Measurements from ENCODE around the gene BPIFA1.

Gene BPIFA1

DNA sequence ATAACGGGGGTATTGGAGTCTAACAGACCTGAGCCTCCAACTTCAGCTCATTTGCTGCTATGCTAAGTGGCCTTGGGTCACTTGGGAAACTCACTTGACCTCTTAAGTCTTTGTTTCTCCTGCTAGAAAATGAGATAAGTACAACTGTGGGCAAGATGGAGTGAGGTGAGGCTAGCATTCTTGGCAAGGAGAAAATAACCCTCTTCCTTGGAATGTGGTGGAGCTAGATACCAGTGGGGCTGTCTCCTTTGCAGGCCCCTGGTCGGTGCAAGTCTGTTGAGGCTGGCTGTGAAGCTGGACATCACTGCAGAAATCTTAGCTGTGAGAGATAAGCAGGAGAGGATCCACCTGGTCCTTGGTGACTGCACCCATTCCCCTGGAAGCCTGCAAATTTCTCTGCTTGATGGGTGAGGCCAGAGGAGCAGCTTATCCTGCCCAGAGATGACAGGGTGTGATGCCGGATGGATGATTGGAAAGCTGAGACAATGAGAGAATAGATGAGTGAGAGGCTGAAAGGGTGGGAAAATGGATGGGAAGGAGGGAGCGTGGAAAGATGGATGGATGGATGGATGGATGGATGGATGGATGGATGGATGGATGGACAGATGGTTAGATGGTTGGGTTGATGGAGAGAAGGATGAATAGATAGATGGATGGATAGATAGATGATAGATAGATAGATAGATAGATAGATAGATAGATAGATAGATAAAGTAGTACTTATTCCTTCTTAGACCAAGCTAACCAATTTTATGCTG, 4.4 kb downstream of the BPIFA1 start:
- no peak for DNase-seq (ENCODE audit: low read depth, low spot score)

DNA sequence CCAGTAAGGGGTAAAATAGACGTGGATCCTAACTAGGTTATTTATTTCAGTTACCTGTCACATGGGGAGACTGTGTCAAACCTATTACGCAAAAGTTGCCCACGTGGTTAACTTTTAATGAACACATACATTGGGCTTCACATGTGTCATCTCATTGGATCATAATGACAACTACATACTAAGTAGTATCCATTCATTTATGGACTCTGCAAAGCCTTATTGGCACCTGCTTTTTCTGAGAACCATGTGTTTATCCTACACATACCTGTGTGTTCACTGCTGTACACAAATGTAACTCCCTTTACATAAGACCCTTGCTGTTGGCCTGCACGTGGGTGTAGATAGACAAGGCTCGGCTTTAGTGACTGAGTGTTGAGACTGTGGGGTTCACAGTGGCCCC, 5.1 kb downstream of the BPIFA1 start:
- no peak for DNase-seq (ENCODE audit: low read depth, low spot score)

DNA sequence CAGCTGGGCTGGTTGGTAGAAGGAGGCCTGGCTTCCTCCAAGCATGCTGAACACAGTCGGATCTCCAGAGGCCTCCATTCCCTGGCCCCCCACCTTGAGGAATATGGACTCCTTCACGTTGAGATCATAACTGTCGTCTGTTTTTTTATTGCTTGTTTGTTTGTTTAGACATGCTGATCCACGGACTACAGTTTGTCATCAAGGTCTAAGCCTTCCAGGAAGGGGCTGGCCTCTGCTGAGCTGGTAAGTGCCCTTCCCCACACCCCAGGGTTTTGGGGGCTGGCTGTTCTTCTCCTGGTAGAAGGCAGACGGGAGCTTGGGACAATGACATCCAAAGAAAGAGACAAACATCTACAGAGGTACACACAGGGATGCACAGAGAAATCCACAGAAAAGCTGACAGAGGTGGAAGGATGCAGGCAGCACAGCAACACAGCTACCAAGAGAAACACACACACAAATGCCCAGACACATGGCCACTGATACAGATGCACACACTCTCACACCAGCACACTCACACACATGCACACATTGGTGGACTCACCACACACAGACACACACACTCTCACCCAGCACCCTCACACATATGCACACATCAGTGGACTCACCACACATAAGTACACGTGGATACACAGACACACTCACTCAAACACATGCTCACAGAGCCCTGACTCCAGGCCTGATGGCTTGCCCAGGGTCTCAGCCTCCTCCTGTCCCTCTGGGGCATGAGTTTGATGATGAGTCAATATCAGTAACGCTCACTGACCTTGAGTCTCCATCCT, 6.7 kb downstream of the BPIFA1 start:
- no peak for DNase-seq (ENCODE audit: low read depth, low spot score)

DNA sequence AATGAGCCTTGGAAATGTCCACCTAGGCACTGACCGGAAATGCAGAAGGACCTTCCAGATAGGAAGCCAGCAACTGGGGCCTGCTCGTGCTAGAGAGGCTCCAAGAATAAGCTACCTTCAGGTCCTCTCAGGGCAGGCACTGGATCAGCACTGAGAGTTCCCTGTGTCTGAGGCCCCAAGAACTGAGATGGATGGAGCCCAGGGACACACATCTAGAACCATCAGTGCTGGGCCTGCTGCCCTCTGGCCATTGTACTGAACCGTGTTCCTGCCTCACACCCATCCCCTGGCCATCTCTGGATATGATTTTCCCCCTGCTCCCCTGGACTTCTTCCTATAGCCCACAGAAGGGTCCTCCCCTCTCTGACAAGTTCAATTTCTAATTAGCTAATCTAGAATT, 10.3 kb downstream of the BPIFA1 start:
- no peak for DNase-seq (ENCODE audit: low read depth, low spot score)

DNA sequence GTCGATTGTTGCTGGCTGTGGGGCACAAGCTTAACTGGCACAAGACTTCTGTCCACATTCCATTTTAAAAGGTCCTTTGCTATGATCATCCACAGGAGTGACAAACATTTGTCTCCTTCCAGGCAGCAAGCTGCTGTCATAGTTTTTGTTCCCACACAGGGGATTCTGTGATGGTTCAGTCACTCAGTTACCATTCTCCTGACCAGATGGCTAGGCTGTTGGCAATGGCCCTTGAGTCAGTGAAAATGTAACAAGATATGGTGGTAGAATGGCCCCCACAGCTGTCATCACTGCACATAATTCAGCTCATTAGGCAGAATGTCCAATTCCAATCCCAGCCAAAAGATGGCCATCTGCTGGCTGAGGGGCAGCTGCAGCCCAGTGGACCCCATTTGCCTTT, 13.7 kb downstream of the BPIFA1 start:
- no peak for DNase-seq (ENCODE audit: low read depth, low spot score)

DNA sequence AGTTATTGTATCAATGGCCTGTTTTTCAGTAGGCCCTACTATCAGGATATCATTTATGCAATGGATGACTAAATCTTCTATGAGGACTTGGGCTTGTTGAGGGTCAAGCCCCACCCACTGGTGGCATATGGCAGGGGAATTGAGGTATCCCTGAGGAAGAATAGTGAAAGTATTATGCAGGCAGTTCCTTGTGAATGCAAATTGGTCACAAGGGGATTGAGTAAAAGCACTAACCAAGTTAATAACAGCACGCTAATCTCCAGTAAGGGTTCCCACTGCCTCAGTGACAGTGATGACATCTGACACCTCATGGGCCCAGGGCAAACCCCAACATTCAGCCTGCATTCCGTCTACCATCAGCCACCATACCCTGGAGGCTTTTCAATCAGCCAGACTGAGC, 14.9 kb downstream of the BPIFA1 start:
- no peak for DNase-seq (ENCODE audit: low read depth, low spot score)

DNA sequence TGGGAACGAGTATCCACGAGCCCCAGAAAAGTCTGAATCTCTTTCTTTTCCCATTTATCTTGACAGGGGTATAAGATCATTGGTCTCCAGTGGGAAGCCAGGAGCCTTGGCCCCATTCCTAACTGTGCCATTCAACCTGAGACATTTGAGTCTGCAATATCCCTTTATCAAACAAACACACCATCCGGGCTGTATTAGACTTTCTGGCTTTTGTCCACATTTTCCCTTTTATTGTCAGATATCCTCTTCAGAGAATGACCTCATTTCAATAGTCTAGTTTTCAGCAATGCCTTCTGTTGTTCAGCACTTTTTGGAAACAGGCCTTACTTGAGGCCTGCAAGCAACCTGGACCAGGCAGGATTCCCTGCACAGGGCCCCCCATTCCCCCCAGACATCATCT, 15.7 kb downstream of the BPIFA1 start:
- no peak for DNase-seq (ENCODE audit: low read depth, low spot score)

DNA sequence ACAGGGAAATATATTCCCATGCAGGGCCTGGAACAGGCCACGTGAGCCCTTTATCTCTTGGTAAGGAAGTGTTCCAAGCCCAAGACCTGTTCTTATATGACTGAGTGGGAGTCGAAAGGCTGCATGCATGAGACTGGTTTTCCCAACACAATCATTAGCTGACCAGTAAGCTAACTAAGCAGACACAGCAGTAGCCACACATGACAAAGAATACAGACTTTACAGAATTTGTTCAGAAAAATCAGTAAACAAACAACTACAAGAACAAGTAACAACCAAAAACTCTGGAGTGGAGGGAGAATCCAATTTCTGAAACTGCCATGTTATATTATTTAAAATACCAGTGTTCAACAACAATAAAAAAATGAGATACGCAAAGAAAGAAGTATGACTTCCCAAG, 16.7 kb downstream of the BPIFA1 start:
- DNase-seq (ENCODE audit: low read depth, low spot score) = no peak

DNA sequence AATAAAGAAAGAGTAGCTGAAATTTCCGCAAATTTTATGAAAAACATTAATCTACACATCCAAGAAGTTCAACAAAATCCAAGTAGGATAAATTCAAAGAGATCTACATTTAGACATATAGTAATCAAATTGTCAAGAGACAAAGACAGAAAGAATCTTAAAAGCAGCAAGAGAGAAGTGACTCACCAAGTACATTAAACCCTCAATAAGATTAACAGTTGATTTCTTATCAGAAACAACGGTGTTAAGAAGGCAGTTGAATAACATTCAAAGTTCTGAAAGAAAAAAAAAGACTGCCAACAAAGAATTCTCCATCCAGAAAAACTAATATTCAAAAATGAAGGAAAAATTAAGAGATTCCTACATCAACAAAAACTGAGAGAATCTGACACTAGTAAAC, 19.2 kb downstream of the BPIFA1 start:
- no peak for DNase-seq (ENCODE audit: low read depth, low spot score)

DNA sequence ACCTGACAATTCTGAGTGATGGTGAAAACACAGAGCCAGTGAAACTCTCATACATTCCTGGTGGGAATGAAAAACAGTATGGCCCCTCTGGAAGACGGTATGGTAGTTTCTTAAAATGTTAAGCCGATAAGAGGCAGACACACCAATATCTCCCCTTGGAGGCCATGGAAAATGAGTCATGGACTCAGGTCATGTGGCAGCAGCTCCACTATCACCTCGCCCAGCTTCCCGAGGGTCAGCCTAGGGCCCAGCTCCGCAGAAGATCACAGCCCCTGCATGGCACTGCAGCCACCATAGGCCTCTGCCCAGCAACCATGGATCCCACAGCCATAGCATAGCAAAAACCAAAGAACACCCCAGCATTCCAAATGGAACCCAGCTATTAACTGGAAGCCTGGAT, 21.4 kb downstream of the BPIFA1 start:
- DNase-seq (ENCODE audit: low read depth, low spot score) = no peak

DNA sequence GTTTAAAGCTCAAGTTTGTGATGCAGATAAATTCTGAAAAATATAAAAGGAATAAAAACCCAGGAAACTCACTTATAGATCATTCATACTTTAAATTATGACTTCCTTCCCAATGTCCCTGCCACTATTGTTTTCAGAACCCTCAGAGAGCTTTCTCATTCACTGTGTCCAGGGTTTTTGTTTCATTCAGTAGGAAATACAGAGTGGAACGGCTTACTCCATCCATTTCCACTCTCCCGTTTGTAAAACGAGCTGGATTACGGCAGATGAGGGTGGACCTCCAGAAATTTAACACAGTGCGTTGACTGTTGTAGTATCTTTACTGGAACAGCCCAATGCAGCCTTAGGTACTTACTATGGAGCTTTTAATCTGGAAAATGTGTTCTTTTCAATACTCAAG, 23.6 kb downstream of the BPIFA1 start:
- no peak for DNase-seq (ENCODE audit: low read depth, low spot score)

DNA sequence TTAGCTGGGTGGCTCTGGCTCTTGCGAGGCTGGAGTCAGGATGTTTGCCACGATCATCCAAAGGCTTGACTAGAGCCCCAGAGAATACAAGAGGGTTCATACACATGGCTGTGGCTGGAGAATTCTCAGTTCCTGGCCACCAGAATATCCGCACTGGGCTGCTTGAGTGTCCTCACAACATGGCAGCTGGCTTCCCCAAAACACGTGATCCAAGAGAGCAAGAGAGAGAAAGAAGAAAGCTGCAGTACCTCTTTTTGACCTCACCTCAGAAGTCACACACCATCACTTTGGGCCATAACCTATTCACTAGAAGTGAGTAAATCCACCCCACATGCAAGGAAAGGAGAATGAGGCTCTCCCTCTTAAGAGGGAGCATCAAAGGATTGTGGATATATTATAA, 25.7 kb downstream of the BPIFA1 start:
- no peak for DNase-seq (ENCODE audit: low read depth, low spot score)

DNA sequence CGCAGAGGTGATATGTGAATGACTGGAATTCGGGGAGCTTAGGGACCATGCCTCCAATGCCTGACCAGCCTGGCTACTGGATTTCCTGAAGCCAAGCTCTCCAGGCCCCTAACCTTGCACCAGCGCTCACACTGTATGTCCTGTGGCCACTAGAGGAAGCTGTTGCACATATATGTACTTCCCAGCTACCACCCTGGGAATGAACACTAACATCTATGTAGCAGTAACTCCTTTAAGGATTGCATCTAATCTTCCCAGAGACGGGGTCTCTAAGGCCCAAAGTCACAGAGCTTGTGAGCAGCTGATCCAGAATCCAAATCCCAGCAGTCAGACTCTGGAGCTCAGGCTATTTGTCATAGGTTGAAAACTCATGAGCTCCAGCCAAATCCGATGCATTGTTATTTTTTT, 26.9 kb downstream of the BPIFA1 start:
- no peak for DNase-seq (ENCODE audit: low read depth, low spot score)

DNA sequence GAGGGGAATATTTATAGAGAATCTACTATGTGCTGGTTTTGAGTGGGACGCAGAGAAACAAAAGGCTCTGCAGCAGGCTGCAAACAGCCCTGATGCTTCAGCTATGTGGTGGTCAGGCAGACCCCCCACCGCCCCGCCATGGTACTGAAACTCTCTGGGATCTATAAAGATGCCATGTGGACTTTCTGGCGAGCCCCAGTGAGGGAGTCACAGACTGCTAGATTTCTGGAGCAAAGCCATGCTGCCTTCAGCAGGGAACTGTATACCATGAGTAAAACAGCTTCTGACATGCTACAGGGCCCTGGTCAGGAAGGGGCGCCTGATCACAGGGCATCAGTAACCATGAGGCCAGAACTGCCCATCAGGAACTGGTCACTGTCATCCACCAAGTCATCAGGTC, 28.0 kb downstream of the BPIFA1 start:
- no peak for DNase-seq (ENCODE audit: low read depth, low spot score)

DNA sequence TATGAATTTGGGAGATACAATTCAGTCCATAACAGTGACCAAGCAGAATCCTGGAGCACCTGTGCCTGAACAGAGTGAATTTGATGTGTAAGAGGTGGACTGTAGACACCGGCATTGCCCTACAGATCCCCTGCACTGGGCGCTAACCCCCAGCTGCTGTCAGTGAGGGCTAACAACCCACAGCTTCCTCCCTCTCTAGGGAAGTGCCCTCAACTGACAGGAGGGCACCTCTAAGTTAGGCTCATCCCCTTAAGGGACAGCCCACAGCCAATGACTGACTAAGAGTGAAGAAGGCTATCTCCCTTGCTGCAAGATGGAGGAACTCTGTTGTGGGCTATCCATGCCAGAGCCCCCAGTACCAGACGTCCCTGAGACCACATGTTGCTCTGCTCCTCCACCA, 31.9 kb downstream of the BPIFA1 start:
- no peak for DNase-seq (ENCODE audit: low read depth, low spot score)

DNA sequence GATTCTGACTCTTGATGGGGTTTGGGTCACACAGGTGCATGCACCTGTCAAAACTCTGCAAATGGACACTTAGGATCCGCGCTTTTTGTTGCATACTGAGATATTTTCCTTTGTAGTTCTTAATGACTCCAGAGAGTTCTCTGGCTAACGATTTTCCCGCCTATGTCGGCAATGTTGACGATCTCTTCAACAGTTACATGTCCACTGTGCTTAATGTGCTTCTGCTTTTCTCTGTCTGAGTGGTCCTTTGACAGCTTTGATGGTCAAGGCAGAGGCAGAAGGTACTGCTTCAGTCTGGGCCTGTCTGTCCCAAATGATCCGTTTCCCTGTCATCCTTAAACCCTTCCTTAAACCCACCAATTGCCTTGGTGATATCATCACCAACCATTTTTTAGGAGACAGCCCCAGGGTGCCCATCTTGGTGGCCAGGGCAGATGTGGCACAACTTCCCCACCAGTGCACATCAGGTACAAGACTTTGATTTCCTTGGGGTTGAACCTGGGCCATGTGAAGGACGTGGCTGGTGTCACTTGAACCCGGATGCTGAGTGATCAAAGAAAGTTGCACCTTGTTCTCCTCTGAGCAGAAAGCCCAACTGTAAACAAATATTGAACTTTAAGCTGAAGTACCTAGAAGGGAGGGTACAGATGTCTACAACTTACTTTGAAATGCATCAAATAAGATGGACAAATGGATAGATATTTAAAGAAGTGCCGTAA, 36.5 kb downstream of the BPIFA1 start:
- DNase-seq (ENCODE audit: low read depth, low spot score) = no peak

DNA sequence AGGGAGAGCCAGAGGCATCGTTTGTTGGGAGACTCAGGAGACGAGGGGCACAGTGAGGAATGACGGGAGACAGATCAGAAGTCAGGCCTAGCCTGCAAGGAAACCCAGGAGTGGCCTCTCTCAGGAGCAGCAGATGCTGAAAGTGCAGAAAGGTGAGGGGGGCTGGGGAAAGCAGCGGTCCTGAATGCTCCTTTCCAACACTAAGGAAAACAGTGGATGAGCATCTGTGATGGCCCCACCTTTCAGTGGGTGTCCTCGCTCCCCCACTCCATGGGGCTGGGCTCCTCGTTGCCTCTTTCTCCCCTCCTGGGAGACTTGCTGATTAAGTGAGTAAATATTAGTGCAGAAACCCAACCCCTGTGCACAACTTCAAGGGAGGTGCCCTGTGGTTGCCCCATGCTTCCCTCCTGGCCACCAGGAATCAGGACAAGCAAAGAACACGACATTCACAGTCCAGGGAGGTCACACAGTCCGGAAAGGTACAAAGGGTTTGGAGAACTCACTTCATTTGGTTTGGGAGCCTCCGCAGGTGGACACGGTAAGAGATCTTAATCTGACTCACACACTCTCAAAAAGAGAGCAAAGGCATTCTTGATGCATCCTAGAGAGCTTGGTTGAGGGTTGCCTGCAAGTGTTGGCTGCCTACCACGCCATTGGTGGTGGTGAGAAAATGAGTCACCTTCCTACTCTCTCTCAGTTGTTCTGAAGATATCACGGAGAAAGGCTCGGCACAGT, 37.5 kb downstream of the BPIFA1 start:
- DNase-seq (ENCODE audit: low read depth, low spot score) = no peak

DNA sequence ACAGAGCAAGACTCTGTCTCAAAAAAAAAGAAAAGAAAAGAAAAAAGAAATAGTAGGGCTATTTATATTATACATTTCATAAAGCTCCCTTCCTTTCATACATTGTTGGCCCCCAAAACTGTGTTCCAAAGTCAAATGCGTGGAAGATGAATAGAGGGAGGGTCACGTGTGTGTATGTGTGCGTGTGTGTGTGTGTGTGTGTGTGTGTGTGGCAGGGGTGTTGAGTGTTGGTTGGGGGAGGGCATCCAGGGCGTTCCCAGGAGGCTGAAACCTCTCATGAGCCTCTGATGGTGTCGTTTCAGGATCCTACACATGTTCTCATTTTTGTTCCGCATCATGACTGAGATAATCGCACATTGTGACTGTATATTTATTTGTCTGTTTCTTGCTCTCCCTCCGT, 39.4 kb downstream of the BPIFA1 start:
- DNase-seq (ENCODE audit: low read depth, low spot score) = no peak

DNA sequence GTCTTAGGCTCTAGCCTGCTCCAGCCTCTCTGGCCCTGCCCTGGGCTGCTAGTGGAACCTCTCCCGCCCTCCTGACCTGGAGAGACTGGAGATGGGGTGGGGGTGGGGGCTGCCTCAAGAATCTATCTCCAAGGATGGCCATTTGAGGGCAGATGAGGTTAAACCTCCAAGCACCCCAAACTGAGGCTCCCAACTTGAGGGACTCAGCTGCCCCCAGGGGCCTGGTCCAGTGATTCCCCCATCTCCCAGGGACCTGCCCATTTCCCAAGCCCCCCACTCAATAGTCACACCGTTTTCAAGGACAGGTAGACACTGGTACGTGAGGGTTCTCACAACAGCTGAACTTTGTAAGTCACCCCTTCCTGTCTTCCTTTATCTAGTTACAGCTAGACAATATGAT, 40.1 kb downstream of the BPIFA1 start:
- DNase-seq (ENCODE audit: low read depth, low spot score) = no peak

DNA sequence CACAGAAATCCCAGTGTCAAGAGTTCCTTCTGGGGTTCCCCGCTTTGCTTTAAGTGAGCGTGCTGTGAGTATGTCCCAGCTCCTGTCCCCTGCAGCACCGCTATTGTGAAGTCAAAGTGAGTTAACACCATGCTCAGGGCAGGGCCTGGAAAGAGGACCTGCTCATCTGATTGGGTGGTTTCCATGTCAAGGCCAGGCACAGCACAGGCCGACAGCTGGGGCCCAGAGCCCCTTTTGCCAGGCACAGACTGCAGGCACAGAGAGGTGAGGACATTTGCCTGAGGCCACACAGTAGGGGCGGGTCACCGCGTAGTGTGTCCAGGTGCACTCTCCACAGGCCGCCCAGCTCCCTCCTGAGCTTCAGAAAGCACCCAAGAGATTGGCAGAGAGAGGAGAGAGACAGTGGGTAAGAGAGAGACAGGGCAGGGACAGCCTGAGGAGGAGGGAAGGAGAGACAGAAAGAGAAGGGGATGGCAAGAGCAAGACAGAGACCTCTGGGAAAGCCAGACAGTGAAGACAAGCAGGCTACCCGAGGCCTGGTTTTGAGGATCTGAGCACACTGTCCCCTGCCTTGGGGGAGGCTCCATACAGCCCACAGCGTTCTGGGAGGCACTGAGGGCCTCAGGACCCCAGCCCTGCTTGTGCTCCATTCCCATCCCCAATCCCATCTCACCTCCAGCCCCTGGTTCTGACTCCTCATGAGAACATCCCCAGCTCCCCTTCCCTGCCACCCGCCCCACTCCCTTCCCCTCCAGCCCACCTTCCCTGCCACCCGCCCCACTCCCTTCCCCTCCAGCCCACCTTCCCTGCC, 40.7 kb downstream of the BPIFA1 start:
- no peak for DNase-seq (ENCODE audit: low read depth, low spot score)
